ENCODE data around the gene NELFA.

Gene NELFA

DNA sequence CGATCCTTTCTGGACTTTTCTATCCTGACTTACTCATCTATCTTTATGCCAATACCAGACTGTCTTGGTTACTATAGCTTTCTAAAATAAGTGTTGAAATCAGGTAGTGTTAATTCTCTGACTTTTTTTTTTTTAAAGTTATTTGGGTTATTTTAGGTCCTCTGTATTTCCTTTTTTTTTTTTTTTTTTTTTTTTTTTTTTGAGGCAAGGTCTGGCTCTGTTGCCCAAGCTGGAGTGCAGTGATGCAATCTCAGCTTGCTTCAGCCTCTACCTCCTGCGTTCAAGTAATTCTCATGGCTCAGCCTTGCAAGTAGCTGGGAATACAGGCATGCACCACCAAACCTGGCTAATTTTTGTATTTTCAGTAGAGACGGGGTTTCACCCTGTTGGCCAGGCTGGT is 2.8 kb upstream of the NELFA start:
- H2AK5ac ChIP-seq (ENCODE audit: low read length, severe bottlenecking) = no peak overlapping the region
- no peak overlapping the region for H3K4me2 ChIP-seq (ENCODE audit: low read length, poor library complexity, severe bottlenecking)
- peaks cover 0 to 2% of the 10 kb centered on the region in 2 experiments for H3K36me3 ChIP-seq (ENCODE audit: control insufficient read depth in 1 of 2, insufficient read depth in 2 of 2, low read depth in 1 of 2, low read length in 2 of 2)
- H3K79me1 ChIP-seq (replicated peaks; ENCODE audit: low read length, poor library complexity, severe bottlenecking) = peaks cover 3% of the 10 kb centered on the region
- H2BK15ac ChIP-seq (ENCODE audit: low read depth, poor library complexity, severe bottlenecking) = no peak overlapping the region
- H3K27ac ChIP-seq (ENCODE audit: low read length, poor library complexity, severe bottlenecking) = no peak overlapping the region
- no peak overlapping the region for H3K4me3 ChIP-seq (ENCODE audit: insufficient read depth in 1 of 2, low read depth in 1 of 2, low read length in 2 of 2)
- no peaks in the 10 kb centered on the region for H3K27me3 ChIP-seq (ENCODE audit: control insufficient read depth in 1 of 2, insufficient read depth in 1 of 2, low read length in 2 of 2)
- H3K9me3 ChIP-seq (ENCODE audit: control insufficient read depth, low read length) = no peaks in the 10 kb centered on the region
- no peak overlapping the region for H3K9ac ChIP-seq (ENCODE audit: low read length)
- no peak overlapping the region for H3K14ac ChIP-seq (ENCODE audit: low read length in 2 of 2)
- H2BK120ac ChIP-seq (ENCODE audit: low read depth, low read length) = no peak overlapping the region
- H2BK5ac ChIP-seq (ENCODE audit: low read depth, low read length, poor library complexity, severe bottlenecking) = no peak overlapping the region
- no peak overlapping the region for H3K4ac ChIP-seq (ENCODE audit: low read depth in 1 of 2, low read length in 2 of 2)
- DNase-seq = peak; percentile 11
- peaks cover 7% of the 10 kb centered on the region for H3K4me1 ChIP-seq (ENCODE audit: control insufficient read depth, insufficient read depth, low read depth, low read length)
- no peak overlapping the region for H2AFZ ChIP-seq (ENCODE audit: low read depth, low read length)
- no peak overlapping the region for H4K8ac ChIP-seq (ENCODE audit: low read length)
- no peak overlapping the region for H2BK12ac ChIP-seq (ENCODE audit: low read length in 2 of 2)
- H3K18ac ChIP-seq (ENCODE audit: low read depth in 1 of 2, low read length in 2 of 2) = no peak overlapping the region
- no peak overlapping the region for H3K23ac ChIP-seq (ENCODE audit: low read length in 2 of 2)
- H4K91ac ChIP-seq (ENCODE audit: low read length) = no peak overlapping the region
- 85% methylated on average over 2 of the region's 3 CpGs for WGBS

DNA sequence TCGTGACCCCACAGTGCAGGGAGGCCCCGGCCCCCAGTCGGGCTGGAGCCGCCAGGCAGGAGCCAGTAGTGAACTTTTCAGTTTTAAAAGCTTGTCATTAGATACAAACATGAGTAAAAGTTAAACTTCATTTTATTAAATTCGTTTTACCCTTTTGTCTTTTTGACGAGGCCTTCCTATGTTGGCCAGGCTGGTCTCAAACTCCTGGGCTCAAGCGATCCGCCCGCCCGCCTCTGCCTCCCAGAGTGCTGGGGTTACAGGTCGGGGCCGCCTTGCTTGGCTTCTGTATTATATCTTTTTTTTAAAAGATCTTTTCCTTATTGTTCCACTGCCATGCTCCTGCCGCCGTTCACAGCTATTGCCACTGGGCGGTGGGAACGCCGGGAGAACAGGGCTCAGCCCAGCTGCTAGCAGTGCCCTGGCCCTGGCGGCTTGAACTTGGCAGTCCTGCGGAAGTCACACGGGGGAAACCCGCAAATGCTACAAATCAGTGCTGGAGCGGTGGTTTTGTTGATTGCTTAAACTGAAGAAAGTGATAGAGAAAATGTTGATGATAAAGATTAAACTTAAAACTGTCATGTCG is 968 bp upstream of the NELFA start:
- Histone ChIP-seq H2BK12ac (ENCODE audit: low read length in 2 of 2) (no peak overlapping the region), H3K9ac (ENCODE audit: low read length) (peak overlapping the region; percentile 92), H2BK15ac (ENCODE audit: low read depth, poor library complexity, severe bottlenecking) (no peak overlapping the region), H2BK120ac (ENCODE audit: low read depth, low read length) (no peak overlapping the region), H3K27ac (ENCODE audit: low read length, poor library complexity, severe bottlenecking) (peak overlapping the region; percentile 3), H3K4me1 (ENCODE audit: control insufficient read depth, insufficient read depth, low read depth, low read length) (peaks cover 9% of the 10 kb centered on the region), H2BK5ac (ENCODE audit: low read depth, low read length, poor library complexity, severe bottlenecking) (no peak overlapping the region), H3K9me3 (ENCODE audit: control insufficient read depth, low read length) (no peaks in the 10 kb centered on the region), H3K23ac (ENCODE audit: low read length in 2 of 2) (no peak overlapping the region), H3K4me3 (ENCODE audit: insufficient read depth in 1 of 2, low read depth in 1 of 2, low read length in 2 of 2) (peak overlapping the region; percentile 85 to 90), H3K14ac (ENCODE audit: low read length in 2 of 2) (no peak overlapping the region), H4K91ac (ENCODE audit: low read length) (no peak overlapping the region), H2AFZ (ENCODE audit: low read depth, low read length) (peak overlapping the region; percentile 100), H3K27me3 (ENCODE audit: control insufficient read depth in 1 of 2, insufficient read depth in 1 of 2, low read length in 2 of 2) (no peaks in the 10 kb centered on the region), H2AK5ac (ENCODE audit: low read length, severe bottlenecking) (no peak overlapping the region), H3K18ac (ENCODE audit: low read depth in 1 of 2, low read length in 2 of 2) (peak overlapping the region; percentile 89 to 99), H3K36me3 (ENCODE audit: control insufficient read depth in 1 of 2, insufficient read depth in 2 of 2, low read depth in 1 of 2, low read length in 2 of 2) (peaks cover 2 to 13% of the 10 kb centered on the region in 2 experiments), H3K4ac (ENCODE audit: low read depth in 1 of 2, low read length in 2 of 2) (peak overlapping the region; percentile 13 to 87), H4K8ac (ENCODE audit: low read length) (peak overlapping the region; percentile 83), H3K4me2 (ENCODE audit: low read length, poor library complexity, severe bottlenecking) (peak overlapping the region; percentile 97), H3K79me1 (replicated peaks; ENCODE audit: low read length, poor library complexity, severe bottlenecking) (peaks cover 8% of the 10 kb centered on the region)
- 7% methylated on average over 17 of the region's 23 CpGs for WGBS
- peak; percentile 85 for DNase-seq

DNA sequence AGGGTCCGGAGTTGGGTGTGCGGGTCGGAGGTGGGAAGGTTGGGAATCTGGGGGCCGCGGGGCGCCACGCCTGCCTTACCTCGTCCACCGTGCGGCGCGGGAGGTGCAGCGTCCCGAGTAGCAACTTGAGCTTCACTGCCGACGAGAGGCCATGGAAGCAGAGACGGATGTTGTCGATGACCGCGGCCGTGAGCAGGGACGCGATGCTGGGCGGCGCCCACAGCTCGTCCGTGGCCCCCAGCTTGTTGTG is 178 bp downstream of the NELFA start:
- Histone ChIP-seq H3K9ac (ENCODE audit: low read length) (peak overlapping the region; percentile 92), H3K4ac (ENCODE audit: low read depth in 1 of 2, low read length in 2 of 2) (peak overlapping the region; percentile 5 to 62), H2BK120ac (ENCODE audit: low read depth, low read length) (no peak overlapping the region), H3K4me2 (ENCODE audit: low read length, poor library complexity, severe bottlenecking) (no peak overlapping the region), H2BK12ac (ENCODE audit: low read length in 2 of 2) (no peak overlapping the region), H3K4me3 (ENCODE audit: insufficient read depth in 1 of 2, low read depth in 1 of 2, low read length in 2 of 2) (peak overlapping the region; percentile 85 to 90), H3K79me1 (replicated peaks; ENCODE audit: low read length, poor library complexity, severe bottlenecking) (peaks cover 8% of the 10 kb centered on the region), H3K14ac (ENCODE audit: low read length in 2 of 2) (peak overlapping the region in 1 of 2 experiments; percentile 76), H2AFZ (ENCODE audit: low read depth, low read length) (peak overlapping the region; percentile 65), H2AK5ac (ENCODE audit: low read length, severe bottlenecking) (no peak overlapping the region), H3K23ac (ENCODE audit: low read length in 2 of 2) (peak overlapping the region in 1 of 2 experiments; percentile 37), H2BK15ac (ENCODE audit: low read depth, poor library complexity, severe bottlenecking) (no peak overlapping the region), H3K18ac (ENCODE audit: low read depth in 1 of 2, low read length in 2 of 2) (peak overlapping the region; percentile 90 to 91), H4K8ac (ENCODE audit: low read length) (peak overlapping the region; percentile 83), H3K27ac (ENCODE audit: low read length, poor library complexity, severe bottlenecking) (no peak overlapping the region), H3K4me1 (ENCODE audit: control insufficient read depth, insufficient read depth, low read depth, low read length) (peaks cover 9% of the 10 kb centered on the region), H4K91ac (ENCODE audit: low read length) (peak overlapping the region; percentile 94), H3K9me3 (ENCODE audit: control insufficient read depth, low read length) (no peaks in the 10 kb centered on the region), H3K36me3 (ENCODE audit: control insufficient read depth in 1 of 2, insufficient read depth in 2 of 2, low read depth in 1 of 2, low read length in 2 of 2) (peaks cover 2 to 13% of the 10 kb centered on the region in 2 experiments), H3K27me3 (ENCODE audit: control insufficient read depth in 1 of 2, insufficient read depth in 1 of 2, low read length in 2 of 2) (no peaks in the 10 kb centered on the region), H2BK5ac (ENCODE audit: low read depth, low read length, poor library complexity, severe bottlenecking) (peak overlapping the region; percentile 100)
- no peak for DNase-seq
- under 1% methylated on average over 26 of the region's 27 CpGs for WGBS

DNA sequence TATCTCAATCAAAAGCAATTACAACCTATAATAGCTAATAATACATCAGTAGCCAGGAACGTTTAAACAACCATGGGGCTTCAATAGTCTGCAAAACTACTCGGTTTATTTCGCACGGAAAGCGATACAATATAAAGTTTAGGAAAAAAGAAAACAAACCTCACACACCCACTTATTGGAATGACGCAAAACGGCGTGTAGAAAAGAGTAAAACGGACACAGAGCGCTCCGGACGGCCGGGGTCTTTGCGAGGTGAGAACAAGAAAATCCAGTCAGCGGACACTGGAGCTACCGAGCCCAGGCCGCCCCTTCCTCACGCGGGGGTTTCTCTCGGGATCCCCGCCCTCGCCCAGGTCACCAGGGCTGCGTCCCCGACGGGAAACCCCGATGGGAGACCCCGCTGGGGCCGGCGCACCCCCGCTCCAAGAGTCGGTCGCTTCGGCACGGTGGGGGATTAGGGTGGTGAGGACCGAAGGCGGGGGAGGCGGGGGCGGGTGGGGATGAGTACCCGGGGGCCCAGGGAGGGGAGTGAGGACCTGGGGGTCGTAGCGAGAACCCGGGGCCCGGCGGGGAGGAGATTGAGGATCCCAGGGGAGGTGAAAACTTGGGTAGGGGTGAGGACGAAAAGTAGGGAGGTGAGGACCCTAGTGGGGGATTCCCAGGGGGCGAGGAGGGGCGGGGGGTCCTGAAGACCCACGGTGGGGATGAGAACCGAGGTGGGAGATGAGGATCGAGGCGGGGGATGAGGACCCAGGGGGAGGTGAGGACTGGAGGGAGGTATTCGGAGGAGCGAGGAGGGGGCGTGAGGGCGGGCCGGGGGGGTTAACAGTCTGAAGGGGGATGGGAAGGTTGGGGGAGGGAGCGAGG is 737 bp downstream of the NELFA start:
- peak; percentile 28 for DNase-seq
- Histone ChIP-seq H3K9ac (ENCODE audit: low read length) (peak overlapping the region; percentile 92), H3K4me2 (ENCODE audit: low read length, poor library complexity, severe bottlenecking) (peak overlapping the region; percentile 82), H3K27ac (ENCODE audit: low read length, poor library complexity, severe bottlenecking) (no peak overlapping the region), H2AK5ac (ENCODE audit: low read length, severe bottlenecking) (no peak overlapping the region), H3K4ac (ENCODE audit: low read depth in 1 of 2, low read length in 2 of 2) (no peak overlapping the region), H3K23ac (ENCODE audit: low read length in 2 of 2) (no peak overlapping the region), H2BK12ac (ENCODE audit: low read length in 2 of 2) (no peak overlapping the region), H3K9me3 (ENCODE audit: control insufficient read depth, low read length) (no peaks in the 10 kb centered on the region), H2BK5ac (ENCODE audit: low read depth, low read length, poor library complexity, severe bottlenecking) (no peak overlapping the region), H3K18ac (ENCODE audit: low read depth in 1 of 2, low read length in 2 of 2) (peak overlapping the region in 1 of 2 experiments; percentile 18), H2BK15ac (ENCODE audit: low read depth, poor library complexity, severe bottlenecking) (no peak overlapping the region), H3K79me1 (replicated peaks; ENCODE audit: low read length, poor library complexity, severe bottlenecking) (peaks cover 8% of the 10 kb centered on the region), H3K36me3 (ENCODE audit: control insufficient read depth in 1 of 2, insufficient read depth in 2 of 2, low read depth in 1 of 2, low read length in 2 of 2) (peaks cover 2 to 19% of the 10 kb centered on the region in 2 experiments), H3K4me3 (ENCODE audit: insufficient read depth in 1 of 2, low read depth in 1 of 2, low read length in 2 of 2) (peak overlapping the region; percentile 85 to 90), H3K14ac (ENCODE audit: low read length in 2 of 2) (peak overlapping the region in 1 of 2 experiments; percentile 68), H2BK120ac (ENCODE audit: low read depth, low read length) (peak overlapping the region; percentile 64), H4K91ac (ENCODE audit: low read length) (no peak overlapping the region), H3K27me3 (ENCODE audit: control insufficient read depth in 1 of 2, insufficient read depth in 1 of 2, low read length in 2 of 2) (no peaks in the 10 kb centered on the region), H2AFZ (ENCODE audit: low read depth, low read length) (no peak overlapping the region), H4K8ac (ENCODE audit: low read length) (peak overlapping the region; percentile 83), H3K4me1 (ENCODE audit: control insufficient read depth, insufficient read depth, low read depth, low read length) (peaks cover 9% of the 10 kb centered on the region)
- 4% methylated on average over 53 of the region's 57 CpGs for WGBS

Data from mesenchymal stem cell (in vitro differentiated cells and primary cell).